ENCODE measurements around the gene MIPOL1.
"Not testable (repeated sequence)": the region's sequence is repeated elsewhere in the genome, so short reads cannot be mapped to it uniquely, and the experiment has no call there.

MIPOL1 gene

GRCh38 chr14:37236044-37236443, 38.3 kb downstream of the MIPOL1 start:
- not testable (repeated sequence) for DNase-seq

DNA sequence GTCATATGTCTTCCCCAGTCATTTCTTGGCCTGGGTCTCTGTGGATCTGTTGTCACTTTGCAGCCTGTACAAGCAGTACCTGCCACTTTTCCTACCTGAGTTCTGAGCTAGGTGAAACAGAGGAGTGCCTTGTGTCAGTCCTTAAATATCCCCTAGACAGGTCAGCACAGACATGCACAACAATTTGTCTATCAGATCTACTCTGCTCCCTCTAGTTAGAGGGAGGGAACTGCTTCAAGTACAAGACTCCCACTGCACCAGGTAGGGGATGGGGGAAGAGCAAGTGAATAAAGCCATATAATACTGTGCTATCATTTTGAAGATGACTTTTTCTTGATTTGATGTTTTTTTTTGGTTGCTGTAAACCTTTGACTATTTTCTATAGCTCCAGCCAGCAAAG, 39.4 kb downstream of the MIPOL1 start:
- DNase-seq = no peak

DNA sequence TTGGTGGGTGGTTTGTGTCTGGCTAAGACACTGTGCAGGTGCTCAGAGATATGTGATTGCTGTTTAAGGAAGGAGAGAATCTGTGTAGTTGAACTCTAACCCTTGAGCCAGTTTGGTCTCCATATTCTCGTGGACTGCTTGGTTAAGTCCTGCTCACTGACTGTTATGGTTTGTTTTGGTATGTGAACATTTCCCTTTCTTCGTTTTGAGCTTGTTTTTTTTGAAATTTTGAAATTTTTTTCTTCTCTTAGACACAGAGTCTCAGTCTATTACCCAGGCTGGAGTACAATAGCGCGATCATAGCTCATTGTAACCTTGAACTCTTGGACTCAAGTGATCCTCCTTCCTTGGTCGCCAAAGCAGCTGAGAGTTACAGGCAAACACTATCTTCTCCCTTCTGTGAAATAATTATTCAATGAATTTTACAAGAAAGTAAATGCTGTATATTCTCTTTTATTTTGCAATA, 40.0 kb downstream of the MIPOL1 start:
- no peak for DNase-seq

- no peak for DNase-seq
Observed at GRCh38 chr14:37241198-37241597, 43.5 kb downstream of the MIPOL1 start.

GRCh38 chr14:37246427-37246829, 48.7 kb downstream of the MIPOL1 start:
- no peak for DNase-seq

- peak; percentile 35 for DNase-seq
Observed at GRCh38 chr14:37247791-37248461, 50.2 kb downstream of the MIPOL1 start.

DNA sequence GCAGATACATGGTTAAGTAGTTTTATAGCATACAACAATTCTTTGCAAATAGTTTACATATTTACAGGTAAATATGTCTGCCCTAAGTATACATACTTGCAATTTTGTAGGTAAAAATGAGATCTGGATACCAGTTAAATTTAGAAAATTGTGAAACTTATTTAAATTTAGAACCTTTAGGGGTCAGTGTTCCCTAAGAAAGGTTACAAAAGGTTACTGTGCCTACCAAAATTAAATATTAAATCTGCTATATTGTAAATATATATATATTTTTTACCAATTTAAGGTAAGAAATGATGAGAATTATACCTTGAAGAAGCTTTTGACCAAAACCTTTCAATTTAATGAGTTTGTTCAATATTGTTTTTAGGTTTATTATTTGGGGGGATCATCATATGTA, 54.0 kb downstream of the MIPOL1 start:
- DNase-seq = no peak

DNA sequence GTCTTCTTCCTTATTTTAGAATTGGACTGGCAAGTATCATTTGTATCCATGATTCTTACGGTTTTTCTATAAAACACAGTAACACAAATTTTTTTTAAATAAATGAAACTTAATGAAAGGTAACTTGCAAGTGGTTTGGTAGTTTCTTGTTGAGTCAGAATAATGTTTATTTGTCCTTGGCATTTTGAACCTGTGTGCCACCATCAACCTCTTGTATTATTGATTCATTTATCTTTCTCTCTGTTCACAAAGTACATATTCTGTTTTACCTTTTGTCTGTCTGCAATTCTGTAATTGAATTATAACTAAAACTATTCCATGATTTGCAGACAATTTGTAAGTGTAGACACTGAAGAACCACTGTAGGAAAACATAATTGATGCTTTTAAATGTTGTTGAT, 54.7 kb downstream of the MIPOL1 start:
- DNase-seq = no peak

DNA sequence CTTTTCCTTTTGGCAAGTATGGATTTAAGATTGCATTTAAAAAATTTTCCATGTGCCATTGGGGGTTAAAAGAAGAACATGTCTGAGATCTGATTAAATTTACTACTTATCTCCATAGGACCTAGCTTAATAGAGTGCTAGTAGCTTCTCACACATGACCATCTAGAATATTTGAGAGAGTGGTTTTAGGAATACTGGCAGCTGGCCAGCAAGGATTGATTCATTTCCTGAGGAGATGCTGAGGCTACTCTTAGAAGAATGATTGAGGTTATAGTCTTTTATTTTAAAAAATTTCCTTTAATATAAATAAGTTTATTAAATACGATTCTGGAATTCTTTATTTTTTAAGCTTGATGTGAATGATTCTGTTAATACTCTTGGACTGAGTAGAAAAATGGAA, 56.2 kb downstream of the MIPOL1 start:
- DNase-seq = no peak

- no peak for DNase-seq
Observed at GRCh38 chr14:37254411-37254947, 56.7 kb downstream of the MIPOL1 start.

DNA sequence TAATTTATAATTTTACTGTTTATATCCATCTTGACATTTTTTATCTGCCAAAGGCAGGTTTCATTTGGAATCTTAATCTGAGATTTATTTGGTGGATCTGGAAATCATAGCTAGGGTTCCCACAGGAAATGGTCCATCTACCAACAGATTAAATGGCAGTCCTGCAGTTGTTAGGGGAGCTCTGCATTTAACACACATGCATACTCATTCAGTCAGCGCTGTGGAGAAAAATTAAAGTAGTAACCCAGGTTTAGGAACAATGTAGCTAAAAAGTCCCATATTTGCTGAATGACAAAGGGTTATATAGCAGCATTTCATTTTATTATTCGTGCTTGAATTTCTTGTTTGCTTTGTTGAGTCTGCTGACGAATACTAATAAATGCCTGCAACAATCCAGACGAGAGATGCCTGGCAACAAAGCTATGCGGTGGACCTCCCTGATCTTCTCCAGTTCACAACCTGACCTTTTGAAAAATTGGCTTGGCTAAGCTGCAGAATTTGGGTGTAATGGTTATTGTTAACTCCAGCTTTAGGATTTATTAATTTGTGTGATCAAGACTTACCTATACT, 59.8 kb downstream of the MIPOL1 start:
- DNase-seq = no peak

DNA sequence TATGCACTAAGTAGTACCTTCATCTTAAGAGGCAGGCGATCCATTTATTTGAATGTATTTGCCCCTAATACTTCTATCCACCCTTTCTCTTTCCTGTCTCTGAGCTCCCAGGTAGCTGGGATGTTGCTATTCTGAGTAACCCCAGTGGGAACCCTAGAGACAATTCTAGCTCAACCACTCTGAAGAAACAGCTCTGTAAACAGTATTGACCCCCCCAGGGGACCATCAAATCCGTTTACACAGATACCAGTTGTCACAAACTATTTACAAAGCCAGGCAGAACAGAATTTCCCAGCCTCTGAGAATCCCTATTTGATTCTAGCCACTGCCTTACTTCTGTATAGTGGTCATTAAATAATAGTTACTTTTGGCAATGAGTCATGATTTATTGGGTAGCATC, 64.9 kb downstream of the MIPOL1 start:
- DNase-seq = no peak

DNA sequence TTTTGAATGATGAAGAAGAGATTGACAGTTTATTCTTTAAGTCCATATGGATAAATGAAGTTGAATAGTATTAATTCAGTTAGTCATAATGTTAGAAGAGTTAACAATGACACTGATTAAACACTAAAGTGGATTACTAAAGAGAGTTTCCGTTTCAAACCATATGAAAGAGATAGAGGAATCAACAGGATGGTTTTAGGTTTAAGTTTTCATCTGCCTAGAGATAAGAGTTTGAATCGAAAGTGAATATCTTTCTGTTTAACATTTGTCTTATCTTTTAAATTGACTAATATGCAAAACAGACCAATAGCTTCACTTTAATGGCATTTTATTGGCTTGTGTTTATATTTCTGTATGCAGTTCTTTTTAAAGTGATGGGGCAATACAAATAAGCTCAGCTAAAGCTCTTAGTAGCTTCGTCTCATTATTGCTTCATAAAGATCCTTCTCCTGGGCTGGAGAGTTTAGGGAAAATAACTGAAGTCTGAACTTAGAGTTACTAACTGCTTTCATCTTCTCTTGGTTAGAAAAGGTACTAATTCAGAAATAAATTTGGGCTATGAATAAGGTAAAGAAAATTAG, 66.0 kb downstream of the MIPOL1 start:
- DNase-seq = no peak

- DNase-seq = no peak
Observed at GRCh38 chr14:37268788-37269187, 71.1 kb downstream of the MIPOL1 start.

- peak; percentile 34 for DNase-seq
Observed at GRCh38 chr14:37270629-37271028, 72.9 kb downstream of the MIPOL1 start.

- DNase-seq = no peak
Observed at GRCh38 chr14:37272569-37272968, 74.8 kb downstream of the MIPOL1 start.

DNA sequence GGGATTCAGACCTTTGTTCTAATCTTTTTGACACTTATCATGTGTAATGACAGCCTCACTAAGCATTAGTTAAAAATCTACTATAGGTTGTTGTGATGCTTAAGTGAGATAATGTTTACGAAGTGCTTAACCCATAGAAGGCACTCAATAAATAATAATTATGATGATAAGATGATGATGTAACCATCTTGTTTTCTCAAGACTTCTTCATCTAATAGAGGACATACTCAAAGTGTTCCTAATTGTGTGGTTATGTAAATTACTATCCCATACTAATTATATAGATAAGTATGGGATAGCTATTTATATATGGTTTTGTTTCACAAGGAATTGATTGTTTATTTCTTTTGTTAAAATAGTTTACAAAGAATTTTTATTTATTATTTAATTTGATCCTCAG, 76.9 kb downstream of the MIPOL1 start:
- no peak for DNase-seq

- no peak for DNase-seq
Observed at GRCh38 chr14:37275963-37276362, 78.2 kb downstream of the MIPOL1 start.

DNA sequence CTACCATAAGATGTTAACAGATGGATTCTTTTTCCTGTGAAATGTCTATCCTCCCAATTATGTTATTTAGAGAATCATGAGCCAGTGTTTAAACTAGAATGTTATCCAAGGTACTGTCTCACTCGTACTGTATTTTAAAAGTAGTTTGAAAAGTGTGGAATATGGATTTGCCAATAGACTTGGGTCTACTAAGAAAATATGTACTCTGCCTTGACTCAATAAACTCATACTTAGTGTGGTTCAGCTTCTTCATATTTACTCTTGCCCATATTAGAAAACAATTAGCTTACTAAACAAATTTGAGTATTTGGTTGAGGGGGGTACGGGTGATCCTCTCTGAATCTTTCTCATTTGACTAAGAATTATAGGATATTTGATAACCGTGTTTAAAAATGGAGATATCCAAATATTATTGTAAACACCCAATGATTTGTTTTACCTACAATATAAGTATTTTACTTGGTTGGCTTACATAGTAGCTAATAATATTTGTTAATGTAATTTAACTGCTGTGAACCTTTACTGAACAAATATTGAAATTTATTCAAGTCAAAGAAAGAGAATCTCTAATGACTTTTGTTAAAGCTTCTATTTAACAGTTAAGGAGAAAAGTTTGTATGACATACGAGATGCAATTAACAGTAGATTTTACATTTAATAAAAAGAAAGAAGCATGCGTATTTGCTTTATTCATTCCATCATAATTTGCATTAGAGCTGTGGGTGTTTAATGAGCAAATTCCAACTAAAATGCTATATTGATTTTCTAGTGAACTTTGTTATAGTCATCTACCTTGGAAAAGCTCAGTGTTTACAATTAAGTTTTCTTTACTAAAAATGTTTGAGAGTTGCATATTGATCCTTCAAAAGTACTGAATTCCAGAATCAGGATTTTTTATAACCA, 81.2 kb downstream of the MIPOL1 start:
- DNase-seq = no peak

DNA sequence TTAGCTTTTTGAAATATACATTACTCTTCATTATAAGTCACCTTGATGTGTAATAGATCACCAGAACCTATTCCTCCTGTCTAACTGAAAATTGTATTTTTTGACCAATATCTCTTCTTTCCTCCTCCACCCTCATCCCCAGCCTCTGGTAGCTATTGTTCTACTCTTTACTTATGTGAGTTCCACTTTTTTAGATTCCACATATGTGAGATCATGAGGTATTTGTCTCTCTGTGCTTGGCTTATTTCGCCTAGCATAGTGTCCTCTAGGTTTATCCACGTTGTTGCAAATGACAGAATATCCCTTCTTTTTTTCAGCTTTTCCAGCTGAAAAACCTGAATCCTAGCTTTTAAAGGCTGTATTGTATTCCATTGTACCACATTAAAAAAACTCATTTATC, 82.1 kb downstream of the MIPOL1 start:
- DNase-seq = no peak

- DNase-seq = no peak
Observed at GRCh38 chr14:37284760-37285159, 87.0 kb downstream of the MIPOL1 start.

DNA sequence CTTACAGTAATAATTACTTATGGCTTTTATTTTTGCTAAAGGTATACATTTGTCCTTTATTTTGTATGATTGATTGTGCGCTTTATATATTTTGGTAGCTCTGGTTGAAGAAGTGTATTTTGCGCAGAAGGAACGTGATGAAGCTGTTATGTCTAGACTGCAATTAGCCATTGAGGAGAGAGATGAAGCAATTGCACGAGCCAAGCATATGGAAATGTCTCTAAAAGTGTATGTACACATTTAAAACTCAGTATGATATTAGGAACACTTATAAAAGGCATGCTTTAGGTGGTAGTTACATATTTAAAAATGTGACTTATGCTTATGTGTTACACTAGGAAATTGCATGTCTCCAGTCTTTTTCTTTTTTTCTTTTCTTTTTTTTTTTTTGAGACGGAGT, 87.5 kb downstream of the MIPOL1 start:
- DNase-seq = no peak

- no peak for DNase-seq
Observed at GRCh38 chr14:37289688-37290087, 92.0 kb downstream of the MIPOL1 start.

Measured in NCI-H2081 treated with DMSO at 0.1 percent for 48 hours (cell line).